ENCODE results near the gene ERBB4.

The ERBB4 gene

DNA sequence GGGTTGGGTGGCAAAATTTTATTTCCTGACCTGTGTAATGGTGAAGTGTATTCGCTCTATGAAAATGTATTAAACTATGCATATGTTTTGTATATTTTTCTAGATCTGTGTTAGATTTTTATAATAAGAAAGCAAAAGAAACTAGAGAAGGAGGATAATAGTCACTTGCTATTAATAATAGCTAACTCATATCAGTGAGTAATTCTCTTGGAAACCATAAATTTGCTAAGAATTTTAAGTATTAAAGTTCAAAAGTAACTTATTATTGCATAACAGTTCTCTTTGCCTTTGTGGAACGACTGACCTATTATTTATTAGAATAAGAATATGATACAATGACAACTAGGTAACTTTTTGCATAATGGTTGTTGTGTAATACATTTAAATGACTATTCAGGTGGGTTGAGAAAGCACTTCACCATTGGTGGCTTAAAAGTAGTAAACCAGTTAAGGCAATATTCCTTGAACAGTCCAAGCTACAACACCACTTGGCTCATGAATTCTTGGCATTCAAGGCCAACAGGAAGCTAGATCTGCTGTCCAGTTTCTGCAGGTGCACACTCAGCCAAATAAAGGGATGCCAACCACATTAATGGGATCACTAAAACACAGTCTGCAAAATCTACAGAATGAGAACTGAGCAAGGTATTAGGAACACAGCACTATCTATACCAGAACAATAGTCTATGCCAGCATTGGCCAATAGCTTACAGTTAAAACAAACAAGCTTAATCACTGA is 1060.9 kb downstream of the ERBB4 start:
- no peak for DNase-seq (ENCODE audit: low read depth in 2 of 2)

DNA sequence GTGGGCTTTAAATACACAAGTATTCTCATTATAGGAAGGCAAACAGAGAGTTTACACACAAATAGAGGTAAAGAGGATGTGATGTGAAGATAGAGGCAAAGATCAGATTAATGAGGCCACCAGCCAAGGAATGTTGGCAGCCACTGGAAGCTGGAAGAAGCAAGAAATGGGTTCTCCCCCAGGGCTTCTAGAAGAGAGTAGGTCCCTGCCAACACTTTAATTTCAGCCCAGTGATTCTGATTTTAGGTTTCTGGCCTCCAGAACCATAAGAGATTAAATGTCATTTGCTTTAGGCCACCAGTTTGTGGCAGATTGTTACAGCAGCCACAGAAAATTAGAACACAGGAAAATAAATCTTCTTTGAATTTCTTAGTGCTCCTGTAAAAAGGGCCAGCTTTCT is 1065.5 kb downstream of the ERBB4 start:
- no peak for DNase-seq (ENCODE audit: low read depth in 2 of 2)

DNA sequence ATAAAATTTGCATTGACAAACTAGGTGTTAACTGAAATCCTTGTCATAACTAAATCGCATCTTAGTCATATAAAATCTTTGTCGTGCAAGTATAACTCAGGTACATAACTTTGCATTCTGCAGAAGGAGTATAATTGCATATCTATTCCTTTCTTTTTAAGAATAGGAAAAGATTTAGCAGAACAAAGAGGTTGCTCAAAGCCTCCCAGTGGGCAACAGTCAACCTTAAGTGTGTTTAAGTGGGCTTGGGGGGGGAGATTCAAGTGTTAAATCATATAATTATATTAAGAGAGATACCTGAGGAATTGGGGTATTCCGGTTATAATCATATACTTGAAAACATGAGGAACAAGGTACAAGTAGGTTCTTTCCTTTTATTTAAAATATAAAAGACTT is 1068.9 kb downstream of the ERBB4 start:
- DNase-seq (ENCODE audit: low read depth in 2 of 2): no peak

DNA sequence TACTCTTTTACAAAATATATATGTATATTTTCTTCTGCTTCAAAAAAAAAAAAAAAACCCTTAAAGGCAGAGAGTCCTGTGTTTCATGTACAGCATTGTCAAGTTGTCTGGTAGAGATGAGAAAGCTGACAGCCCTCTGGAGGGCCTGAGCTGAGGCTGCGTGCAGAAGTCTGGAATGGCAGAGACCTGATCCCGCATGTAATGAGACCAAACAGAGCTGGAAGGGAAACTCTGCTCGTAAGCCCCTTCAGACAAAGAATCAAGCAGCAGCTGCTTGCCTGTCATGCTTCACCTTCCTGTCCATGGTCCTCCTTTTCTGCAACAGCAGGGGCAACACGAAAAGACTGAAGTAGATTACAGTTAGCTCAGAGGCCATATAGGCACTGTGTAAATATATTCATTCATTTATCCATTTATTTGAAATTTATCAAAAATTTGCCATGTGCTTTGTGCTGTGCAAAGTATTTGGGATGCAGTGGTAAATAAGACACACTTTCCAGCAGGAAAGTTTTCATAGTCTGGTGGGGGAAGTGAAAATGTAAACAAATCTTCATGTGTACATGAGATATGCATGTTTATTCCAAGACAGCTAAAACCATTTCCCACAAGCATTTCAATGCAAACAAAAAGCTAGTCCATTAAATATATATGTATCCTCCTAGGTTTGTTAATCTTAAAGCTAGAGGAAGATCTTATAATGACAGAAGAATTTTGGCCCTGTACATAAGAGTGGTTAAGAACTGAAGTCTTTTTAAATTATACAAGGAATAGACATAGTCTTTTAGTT is 1069.5 kb downstream of the ERBB4 start:
- DNase-seq (ENCODE audit: low read depth in 2 of 2): no peak

DNA sequence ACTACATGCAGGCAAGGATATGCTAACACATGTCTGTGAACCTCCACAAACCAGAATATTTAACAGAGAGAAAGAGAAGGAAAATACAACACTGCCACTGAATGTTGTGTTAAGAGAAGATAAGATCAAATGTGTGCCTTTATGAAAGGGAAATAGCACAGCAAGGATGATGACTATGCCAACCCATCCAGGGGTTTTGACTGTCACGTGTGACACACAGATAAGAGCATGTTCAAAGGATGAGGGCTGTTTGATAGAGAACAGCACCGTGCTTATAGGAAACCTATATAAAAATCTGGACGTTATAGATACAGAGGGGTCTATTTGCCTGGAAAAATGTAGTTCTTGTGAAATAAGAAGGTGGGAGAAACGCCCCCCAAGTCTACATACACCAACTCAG is 1070.4 kb downstream of the ERBB4 start:
- no peak for DNase-seq (ENCODE audit: low read depth in 2 of 2)

DNA sequence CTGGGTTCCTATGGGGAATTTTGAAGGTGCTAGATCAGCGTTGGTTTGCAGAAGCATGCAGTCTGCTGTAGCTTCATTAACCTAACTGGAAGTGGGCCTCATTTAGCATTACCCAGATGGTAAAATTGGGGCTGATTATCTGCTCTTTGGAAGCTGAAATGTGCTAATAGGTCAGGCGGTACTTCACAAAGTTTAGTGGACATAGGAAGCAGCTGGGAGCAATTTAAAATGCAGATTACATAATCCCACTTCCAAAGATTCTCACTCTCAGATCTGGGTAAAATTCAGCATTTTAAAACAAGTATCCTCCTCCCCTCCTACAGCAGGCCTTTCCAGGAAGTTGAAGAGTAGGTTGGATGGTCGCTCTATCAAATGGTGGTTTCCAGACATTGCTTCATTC is 1075.2 kb downstream of the ERBB4 start:
- no peak for DNase-seq (ENCODE audit: low read depth in 2 of 2)

DNA sequence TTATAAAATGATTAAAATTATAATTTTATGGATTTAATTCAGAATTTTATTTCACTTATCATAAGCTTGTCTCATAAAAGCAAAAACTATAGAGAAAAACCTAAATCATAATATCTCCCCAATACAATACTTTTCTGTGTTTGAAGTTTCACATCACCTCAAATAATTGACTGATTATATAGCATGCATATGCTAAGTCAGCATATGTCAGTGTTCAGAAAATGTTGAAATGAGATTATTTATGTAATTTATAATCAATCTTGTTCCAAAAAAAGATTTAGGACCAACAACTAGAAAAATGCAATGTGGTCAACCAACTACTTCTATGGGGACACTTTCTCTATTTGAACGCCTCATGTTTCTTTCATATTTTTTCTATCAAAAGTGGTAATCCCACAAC is 1079.6 kb downstream of the ERBB4 start:
- DNase-seq (ENCODE audit: low read depth in 2 of 2): no peak

DNA sequence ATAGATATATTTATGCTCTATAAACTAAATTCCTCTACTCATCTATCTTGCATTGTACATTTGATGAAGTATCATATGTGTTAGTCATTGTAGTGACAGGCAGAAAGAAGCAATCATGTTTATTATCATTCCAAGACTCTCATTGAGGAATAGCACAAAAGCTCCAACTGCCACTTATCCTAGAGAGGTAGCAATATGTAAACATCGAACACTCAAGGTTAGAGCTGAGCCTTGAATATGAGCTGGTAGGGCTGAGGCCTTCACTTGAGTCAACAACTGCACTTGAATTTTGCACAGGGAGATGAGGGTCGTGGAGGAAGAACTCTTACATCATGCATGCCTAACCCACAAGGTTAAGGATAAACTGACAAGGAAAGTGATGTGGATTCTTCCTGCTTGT is 1081.3 kb downstream of the ERBB4 start:
- no peak for DNase-seq (ENCODE audit: low read depth in 2 of 2)

DNA sequence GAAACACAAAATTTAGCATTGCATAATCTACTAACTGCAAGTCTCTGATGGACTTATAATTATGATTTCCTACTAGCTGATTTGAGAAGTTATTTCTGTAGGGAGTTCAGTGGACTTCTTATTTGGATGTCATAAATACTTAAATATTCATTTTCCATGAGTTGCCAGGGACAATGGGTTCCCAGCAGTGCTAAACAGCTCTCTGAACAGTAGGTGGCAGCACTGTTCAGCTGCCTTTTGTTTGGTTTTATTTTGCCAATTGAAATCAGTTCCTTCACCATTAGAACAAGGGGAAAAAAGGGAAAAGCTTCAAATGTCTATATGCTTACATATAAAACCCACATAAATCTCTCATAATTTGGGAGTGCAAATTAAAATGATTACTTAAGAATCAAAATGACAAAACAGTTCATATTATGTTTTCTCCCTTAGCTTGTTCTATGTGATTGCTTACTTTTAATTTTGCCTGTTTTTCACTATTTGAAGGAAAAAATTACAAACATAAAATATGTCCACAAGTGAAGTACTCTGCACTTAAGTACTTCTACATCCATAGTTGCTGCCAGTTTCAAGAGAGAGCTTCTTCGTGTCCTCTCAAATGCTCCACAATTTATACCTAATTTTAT is 1083.3 kb downstream of the ERBB4 start:
- no peak for DNase-seq (ENCODE audit: low read depth in 2 of 2)

DNA sequence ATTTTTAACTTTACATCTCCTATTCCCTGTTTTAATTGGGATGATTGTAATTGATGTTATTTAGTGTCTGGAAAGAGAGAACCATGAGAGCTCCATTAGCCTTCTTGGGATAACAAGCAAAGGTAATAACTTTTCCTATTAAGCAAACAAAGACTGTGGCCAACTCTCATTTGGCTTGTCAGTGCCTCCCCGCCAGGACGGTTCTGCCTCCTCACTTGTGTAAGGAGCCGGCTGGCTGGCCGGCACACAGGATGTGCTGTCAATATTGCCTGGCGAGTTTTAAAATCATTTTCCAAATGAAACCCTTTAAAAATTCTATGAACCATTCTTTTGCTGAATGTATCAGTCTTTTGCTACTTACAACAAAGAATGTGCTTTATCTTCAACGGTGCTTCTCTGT is 1083.9 kb downstream of the ERBB4 start:
- no peak for DNase-seq (ENCODE audit: low read depth in 2 of 2)

DNA sequence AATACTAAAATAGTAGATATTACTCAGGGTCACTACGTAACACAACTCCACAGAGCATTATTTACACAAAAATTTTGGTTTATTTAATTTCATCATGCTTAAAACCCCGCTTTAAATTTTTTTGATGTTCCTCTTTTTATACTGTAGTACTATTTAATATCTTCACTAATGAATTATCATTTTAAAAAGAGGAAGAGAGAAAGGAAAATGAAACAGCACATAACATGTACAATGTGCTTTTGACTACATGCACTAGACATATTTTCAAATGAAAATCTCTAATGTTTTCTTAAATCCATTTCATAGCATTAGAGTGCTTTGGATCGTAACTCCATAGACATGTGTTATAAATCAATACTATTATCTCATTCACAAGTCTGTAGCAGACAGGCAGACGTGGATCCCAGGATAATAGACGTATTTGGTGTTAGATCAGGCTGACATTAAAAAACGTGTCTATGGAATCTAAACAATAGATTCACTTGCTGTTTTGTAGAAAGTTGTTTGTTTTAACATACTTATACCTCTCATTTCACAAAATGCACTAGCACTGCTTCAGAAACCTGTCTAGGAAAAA is 1085.2 kb downstream of the ERBB4 start:
- DNase-seq (ENCODE audit: low read depth in 2 of 2): no peak

DNA sequence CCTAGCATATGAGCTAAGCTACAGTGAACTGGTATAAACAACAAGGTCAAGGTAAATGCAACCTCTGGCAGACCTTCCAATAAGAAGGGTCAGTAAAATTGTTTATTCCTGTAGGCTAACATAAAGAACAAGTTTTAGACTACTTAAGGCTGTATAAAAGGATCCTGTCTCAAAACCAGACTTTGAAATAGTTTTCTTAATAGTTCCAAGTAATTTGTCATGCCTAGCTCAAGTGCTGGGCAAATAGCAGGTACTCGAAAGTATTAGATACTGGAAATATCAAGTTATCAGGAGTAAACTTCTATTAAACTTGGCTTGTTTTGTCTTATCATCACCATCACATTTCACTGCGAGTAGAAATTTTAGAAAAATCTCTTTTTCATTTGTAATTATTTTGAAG is 1087.0 kb downstream of the ERBB4 start:
- DNase-seq (ENCODE audit: low read depth in 2 of 2): no peak

DNA sequence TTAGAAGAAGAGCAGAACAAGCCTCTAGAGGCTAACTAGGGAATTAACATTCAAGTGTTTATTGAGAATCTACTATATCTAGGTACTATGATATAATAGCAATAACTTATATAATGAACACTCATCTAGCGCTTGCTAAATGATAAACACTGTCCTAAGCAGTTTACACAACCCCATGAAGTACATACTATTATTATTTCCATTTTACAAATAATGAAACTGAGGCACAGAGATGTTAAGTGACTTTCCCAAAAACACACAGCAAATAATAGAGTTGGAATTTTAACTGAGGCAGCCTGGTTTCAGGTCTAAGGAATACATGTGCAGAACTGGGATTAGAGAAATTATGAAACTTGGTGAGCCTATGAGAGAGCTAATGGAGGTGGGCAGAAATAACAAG is 1088.8 kb downstream of the ERBB4 start:
- DNase-seq (ENCODE audit: low read depth in 2 of 2): no peak

DNA sequence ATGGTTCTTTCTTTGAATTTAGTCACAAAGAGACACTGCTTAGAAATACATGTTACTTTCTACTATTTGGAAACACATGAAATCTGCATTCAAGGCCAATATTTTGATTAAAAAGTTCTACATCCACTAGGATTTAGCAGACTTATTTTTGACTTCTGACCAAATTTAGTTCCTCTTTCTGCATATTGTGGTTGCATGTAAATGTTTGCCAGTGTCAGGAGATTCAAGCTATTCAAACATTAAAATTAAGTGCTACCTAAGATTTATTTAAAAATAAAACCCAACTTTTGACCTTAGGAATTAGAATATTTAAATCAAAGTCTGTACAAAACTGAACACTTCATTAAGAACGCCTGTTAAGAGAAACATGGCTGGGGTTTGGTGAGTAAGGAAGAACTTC is 1091.1 kb downstream of the ERBB4 start:
- no peak for DNase-seq (ENCODE audit: low read depth in 2 of 2)

DNA sequence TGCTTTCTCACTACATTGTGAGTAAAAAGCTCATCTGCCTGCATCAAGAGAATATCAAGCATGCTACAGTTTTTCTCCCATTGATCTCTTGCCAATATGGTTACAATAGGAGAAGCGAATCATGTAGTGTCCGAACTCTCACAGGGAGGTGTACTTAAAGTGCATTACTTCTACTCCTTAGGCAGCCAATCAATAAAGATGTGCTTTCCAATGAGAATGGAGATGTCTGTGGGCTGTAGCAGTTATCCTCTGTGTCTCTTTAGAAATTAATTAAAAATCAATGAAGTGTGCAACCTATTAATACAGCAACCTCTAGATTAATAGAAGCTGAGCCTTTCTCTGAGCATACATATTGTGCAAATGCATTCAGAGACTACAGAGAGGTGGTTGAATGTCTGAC is 1098.5 kb downstream of the ERBB4 start:
- DNase-seq (ENCODE audit: low read depth in 2 of 2): no peak

DNA sequence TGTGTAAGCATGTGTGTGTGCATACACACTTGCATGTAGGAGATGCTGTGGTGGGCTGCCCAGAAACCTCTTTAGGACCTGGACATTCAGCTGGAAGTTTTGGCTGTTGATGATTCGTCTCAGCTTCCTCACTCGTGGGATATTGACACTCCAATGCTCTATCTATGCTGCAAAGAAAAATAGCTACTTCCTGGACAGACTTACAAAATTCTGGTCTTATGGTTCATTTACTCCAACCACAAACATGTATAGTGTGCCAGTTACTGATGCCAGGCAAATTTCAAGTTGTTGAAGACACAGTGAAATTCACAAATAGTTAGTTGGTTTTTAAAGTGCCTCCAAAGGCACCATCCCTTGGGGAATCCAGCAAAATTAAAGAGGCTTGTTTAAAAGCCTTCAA is 1099.6 kb downstream of the ERBB4 start:
- no peak for DNase-seq (ENCODE audit: low read depth in 2 of 2)

DNA sequence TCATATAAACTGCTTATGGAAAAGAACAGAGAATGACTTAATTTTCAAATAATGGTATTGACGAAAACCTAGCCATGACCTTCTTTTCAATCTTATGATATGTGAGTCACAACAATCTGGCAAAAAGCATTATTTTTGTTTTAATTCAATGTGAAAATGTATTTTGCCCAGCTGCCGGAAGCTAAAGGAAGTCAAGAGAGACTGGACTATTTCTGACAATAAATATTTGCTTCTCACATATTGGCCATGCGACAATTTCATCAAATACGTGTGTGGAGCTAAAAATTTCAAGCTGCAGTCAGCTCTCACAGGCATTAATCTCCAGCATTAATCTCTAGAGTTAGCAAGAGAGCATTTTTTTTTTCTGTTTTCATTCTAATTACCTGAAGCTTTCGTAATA is 1101.2 kb downstream of the ERBB4 start:
- DNase-seq (ENCODE audit: low read depth in 2 of 2): no peak

DNA sequence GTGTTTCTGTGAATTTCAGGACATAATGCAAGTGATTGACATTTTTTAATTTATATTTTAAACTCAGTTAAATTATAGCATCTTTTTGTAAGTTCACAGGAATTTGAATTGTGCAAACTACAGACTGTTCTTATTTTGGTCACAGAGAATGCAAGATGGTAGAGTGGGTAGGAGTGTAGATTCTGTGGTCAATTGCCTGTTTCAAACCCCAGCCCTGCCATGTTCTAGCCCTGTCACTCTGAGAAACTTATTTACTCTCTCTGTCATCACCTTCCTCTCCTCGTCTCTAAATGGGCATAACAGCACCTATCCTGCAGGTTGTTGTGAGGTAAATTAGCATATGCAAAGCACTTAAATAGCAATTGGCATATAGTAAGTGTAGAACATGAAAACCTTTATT is 1102.4 kb downstream of the ERBB4 start:
- no peak for DNase-seq (ENCODE audit: low read depth in 2 of 2)

DNA sequence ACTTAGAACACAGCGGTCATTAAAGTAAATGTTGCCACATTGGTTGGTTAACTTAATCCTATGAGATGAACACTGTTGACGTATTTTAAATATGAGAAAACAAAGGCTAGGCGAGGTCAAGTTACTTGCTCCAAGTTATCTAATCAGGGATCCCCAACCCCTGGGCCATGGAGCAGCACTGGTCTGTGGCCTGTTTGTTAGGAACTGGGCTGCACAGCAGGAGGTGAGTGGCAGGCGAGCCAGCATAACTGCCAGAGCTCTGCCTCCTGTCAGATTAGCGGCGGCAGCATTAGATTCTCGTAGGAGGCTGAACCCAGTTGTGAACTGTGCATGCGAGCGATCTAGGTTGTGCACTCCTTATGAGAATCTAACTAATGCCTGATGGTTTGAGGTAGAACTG is 1103.3 kb downstream of the ERBB4 start:
- no peak for DNase-seq (ENCODE audit: low read depth in 2 of 2)

DNA sequence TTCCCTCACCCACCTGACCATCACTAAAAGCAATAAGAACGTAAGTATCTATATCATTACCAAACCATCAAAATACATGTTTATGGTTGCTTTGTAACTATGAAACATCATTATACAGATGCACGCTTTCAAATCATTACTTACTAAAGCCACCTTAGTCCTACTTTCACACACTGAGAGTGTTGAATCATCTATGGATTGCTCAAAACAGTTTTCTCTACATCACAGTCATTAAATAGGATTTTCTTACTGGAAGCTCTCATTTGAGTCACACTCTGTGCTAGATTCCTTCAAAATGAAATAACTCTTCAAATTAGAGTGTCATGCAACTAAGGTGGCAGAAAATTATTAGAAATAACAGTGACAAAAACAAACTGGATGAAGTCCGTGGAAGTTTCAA is 1103.8 kb downstream of the ERBB4 start:
- no peak for DNase-seq (ENCODE audit: low read depth in 2 of 2)

DNA sequence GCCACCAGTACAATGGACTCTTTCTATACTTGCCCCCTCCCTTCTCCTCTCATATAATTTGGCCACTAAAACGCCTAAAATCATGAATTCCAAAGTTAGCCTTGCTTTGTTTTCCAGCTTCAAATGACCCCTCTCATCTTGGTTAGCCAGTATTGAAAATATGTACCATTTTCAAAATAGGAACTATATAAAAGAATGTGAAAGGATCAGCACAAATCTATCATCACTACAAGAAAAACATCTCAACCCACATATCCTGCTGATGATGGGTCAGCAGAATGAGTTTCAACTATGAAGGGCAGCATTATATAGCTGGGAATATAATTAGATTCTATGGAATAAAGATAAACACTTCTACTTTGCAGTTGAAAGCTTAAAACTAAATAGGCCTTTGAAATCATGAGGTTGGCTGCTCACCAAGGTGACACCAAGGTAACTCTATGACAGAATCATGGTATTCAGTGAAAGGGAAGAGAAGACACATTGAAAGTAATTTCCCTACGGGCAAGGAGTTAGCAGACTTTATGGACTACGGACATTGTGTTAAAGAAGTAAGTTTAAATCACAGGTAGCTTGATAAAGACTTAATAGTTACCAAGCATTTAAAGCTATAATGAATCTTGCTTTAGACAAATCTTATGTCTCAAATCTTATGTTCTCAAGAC is 1109.2 kb downstream of the ERBB4 start:
- no peak for DNase-seq (ENCODE audit: low read depth in 2 of 2)

DNA sequence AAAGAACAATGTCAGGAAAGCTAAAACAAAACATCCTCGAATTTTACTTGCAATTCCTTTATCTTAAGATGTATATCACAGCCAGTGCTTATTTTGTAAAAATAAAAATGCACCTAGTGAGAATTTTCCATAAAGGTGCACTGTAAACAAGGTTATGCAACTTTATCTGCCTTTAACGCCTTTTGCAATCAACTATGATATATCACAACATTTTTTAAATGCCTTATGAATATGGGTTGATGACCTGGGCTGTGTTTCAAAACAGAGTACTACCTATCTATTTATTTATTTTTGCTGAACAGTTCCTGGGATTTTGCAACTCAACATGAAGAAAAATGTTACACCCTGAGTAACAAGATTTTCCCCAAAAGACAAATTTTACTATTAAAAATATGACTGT is 1112.4 kb downstream of the ERBB4 start:
- DNase-seq (ENCODE audit: low read depth in 2 of 2): no peak
